WTC11 (cell line): ENCODE data around the gene SLC26A11. TPM values are rescaled to one million over a fixed set of nuclear protein-coding genes. Genes with fewer than 3 reads are reported as not detected.

Source experiments
- ATAC-seq: fragments of 200-7000 bp; cut with Tn5 transposase; 2 replicates; pipeline ENCODE4 v1.10.0; 2021; ENCODE audit warnings: mild to moderate bottlenecking, moderate library complexity
- CTCF ChIA-PET: fragments of 300-600 bp; sonication (Branson Sonifier 250); formaldehyde crosslinking; loops from one replicate; lab custom pipeline; 2021; ENCODE audit warnings: antibody characterized with exemption; lab: Charles Lee
- POLR2A ChIA-PET: fragments of 350-600 bp; sonication (Branson Sonifier 250); formaldehyde crosslinking; loops from one replicate; lab custom pipeline; 2021; ENCODE audit warnings: antibody characterized with exemption; lab: Charles Lee
- DNase-seq: peaks from one replicate; pipeline ENCODE4 v3.0.0; 2021; ENCODE audit warnings: low spot score
- H3K27ac Mint-ChIP-seq: 2 replicates; pipeline ENCODE4 v1.8.0; 2021; ENCODE audit warnings: mixed read lengths
- H3K27me3 Mint-ChIP-seq: 2 replicates; pipeline ENCODE4 v1.8.0; 2021; ENCODE audit warnings: low read depth, mild to moderate bottlenecking, moderate library complexity, mixed read lengths
- H3K36me3 Mint-ChIP-seq: 2 replicates; pipeline ENCODE4 v1.8.0; 2021; ENCODE audit warnings: mixed read lengths
- H3K4me1 Mint-ChIP-seq: 2 replicates; pipeline ENCODE4 v1.8.0; 2022; ENCODE audit warnings: mixed read lengths
- H3K4me3 Mint-ChIP-seq: 2 replicates; pipeline ENCODE4 v1.8.0; 2021; ENCODE audit warnings: mild to moderate bottlenecking, moderate library complexity, mixed read lengths
- H3K9me3 Mint-ChIP-seq: 2 replicates; pipeline ENCODE4 v1.8.0; 2021; ENCODE audit warnings: mixed read lengths
- ATF3 ChIP-seq: sonication (generic); formaldehyde crosslinking; conservative IDR thresholded peaks from 2 replicates; pipeline ENCODE4 v1.8.1; 2022; ENCODE audit warnings: mild to moderate bottlenecking, missing genetic modification reagents
- ATF6 ChIP-seq: sonication (generic); formaldehyde crosslinking; IDR thresholded peaks from 2 replicates; pipeline ENCODE4 v1.8.1; 2023; ENCODE audit warnings: mild to moderate bottlenecking, missing genetic modification reagents
- CBFB ChIP-seq: sonication (generic); formaldehyde crosslinking; IDR thresholded peaks from 2 replicates; pipeline ENCODE4 v1.8.1; 2022; ENCODE audit warnings: mild to moderate bottlenecking, low read depth, missing genetic modification reagents
- CREM ChIP-seq: sonication (generic); formaldehyde crosslinking; IDR thresholded peaks from 2 replicates; pipeline ENCODE4 v1.8.1; 2022; ENCODE audit warnings: mild to moderate bottlenecking, missing genetic modification reagents, moderate library complexity
- E2F4 ChIP-seq: sonication (generic); formaldehyde crosslinking; IDR thresholded peaks from 2 replicates; pipeline ENCODE4 v1.8.1; 2022; ENCODE audit warnings: low read depth, mild to moderate bottlenecking, moderate library complexity, missing genetic modification reagents, borderline replicate concordance
- ESRRA ChIP-seq: sonication (generic); formaldehyde crosslinking; IDR thresholded peaks from 2 replicates; pipeline ENCODE4 v1.8.1; 2022; ENCODE audit warnings: mild to moderate bottlenecking, missing genetic modification reagents, borderline replicate concordance
- ETV6 ChIP-seq: sonication (generic); formaldehyde crosslinking; IDR thresholded peaks from 2 replicates; pipeline ENCODE4 v1.8.1; 2022; ENCODE audit warnings: mild to moderate bottlenecking, missing genetic modification reagents
- HMGXB4 ChIP-seq: sonication (generic); formaldehyde crosslinking; IDR thresholded peaks from 2 replicates; pipeline ENCODE4 v1.8.1; 2023; ENCODE audit warnings: mild to moderate bottlenecking, moderate library complexity, missing genetic modification reagents
- JAZF1 ChIP-seq: fragments of 250-450 bp; sonication (Bioruptor Pico); IDR thresholded peaks from 2 replicates; pipeline ENCODE4 v1.9.0; 2021; ENCODE audit warnings: moderate library complexity, mild to moderate bottlenecking, inconsistent platforms
- MAX ChIP-seq: sonication (generic); formaldehyde crosslinking; IDR thresholded peaks from 2 replicates; pipeline ENCODE4 v1.8.0; 2022; ENCODE audit warnings: mild to moderate bottlenecking, missing genetic modification reagents
- NFE2L1 ChIP-seq: sonication (generic); formaldehyde crosslinking; IDR thresholded peaks from 2 replicates; pipeline ENCODE4 v1.8.1; 2023; ENCODE audit warnings: missing genetic modification reagents
- RELA ChIP-seq: sonication (generic); formaldehyde crosslinking; IDR thresholded peaks from 2 replicates; pipeline ENCODE4 v1.8.1; 2022; ENCODE audit warnings: missing genetic modification reagents, mild to moderate bottlenecking, borderline replicate concordance
- SMAD3 ChIP-seq: sonication (generic); formaldehyde crosslinking; IDR thresholded peaks from 2 replicates; pipeline ENCODE4 v1.8.0; 2022; ENCODE audit warnings: missing genetic modification reagents, mild to moderate bottlenecking, borderline replicate concordance
- SP1 ChIP-seq: sonication (generic); formaldehyde crosslinking; conservative IDR thresholded peaks from 2 replicates; pipeline ENCODE4 v1.8.1; 2022; ENCODE audit warnings: missing genetic modification reagents
- TP53 ChIP-seq: sonication (generic); formaldehyde crosslinking; IDR thresholded peaks from 2 replicates; pipeline ENCODE4 v1.8.1; 2023; ENCODE audit warnings: mild to moderate bottlenecking, missing genetic modification reagents
- ZNF263 ChIP-seq: sonication (generic); formaldehyde crosslinking; IDR thresholded peaks from 2 replicates; pipeline ENCODE4 v1.8.1; 2022; ENCODE audit warnings: low read depth, mild to moderate bottlenecking, moderate library complexity, missing genetic modification reagents
- ZNF396 ChIP-seq: fragments of 250-450 bp; sonication (Bioruptor Pico); IDR thresholded peaks from 2 replicates; pipeline ENCODE4 v1.8.0; 2021; ENCODE audit warnings: mild to moderate bottlenecking, moderate library complexity, borderline replicate concordance
- ZNF512 ChIP-seq: sonication (generic); formaldehyde crosslinking; IDR thresholded peaks from 2 replicates; pipeline ENCODE4 v1.8.1; 2022; ENCODE audit warnings: missing genetic modification reagents, borderline replicate concordance
- total RNA-seq: library from RNA; stranded (reverse); gene quantifications from 3 replicates; pipeline ENCODE4 v1.2.3, GENCODE V29; 2021
- TF ChIP-seq, protein P1 (sequence below): sonication (generic); formaldehyde crosslinking; IDR thresholded peaks from 2 replicates; pipeline ENCODE4 v1.8.1; 2023; ENCODE audit warnings: mild to moderate bottlenecking, missing genetic modification reagents, borderline replicate concordance
- TF ChIP-seq, protein P2 (sequence below): sonication (generic); formaldehyde crosslinking; IDR thresholded peaks from 2 replicates; pipeline ENCODE4 v1.8.0; 2022; ENCODE audit warnings: mild to moderate bottlenecking, missing genetic modification reagents

Gene SLC26A11
- total RNA-seq, 1 experiment from 2014 or later: 26.4 TPM

- Mint-ChIP-seq H3K4me1 (no peaks in the 10 kb centered on the region), H3K4me3 (no peak overlapping the region), H3K9me3 (no peaks in the 10 kb centered on the region), H3K27me3 (no peaks in the 10 kb centered on the region)
- ATAC-seq (no peak), DNase-seq (no peak)
- TF ChIP-seq TP53 (no peak), HMGXB4 (CRISPR knock-in tag) (no peak), RELA (no peak), NFE2L1 (CRISPR knock-in tag) (no peak), SP1 (CRISPR knock-in tag) (no peak), ZNF263 (no peak)
- TF ChIP-seq, protein P1, sequence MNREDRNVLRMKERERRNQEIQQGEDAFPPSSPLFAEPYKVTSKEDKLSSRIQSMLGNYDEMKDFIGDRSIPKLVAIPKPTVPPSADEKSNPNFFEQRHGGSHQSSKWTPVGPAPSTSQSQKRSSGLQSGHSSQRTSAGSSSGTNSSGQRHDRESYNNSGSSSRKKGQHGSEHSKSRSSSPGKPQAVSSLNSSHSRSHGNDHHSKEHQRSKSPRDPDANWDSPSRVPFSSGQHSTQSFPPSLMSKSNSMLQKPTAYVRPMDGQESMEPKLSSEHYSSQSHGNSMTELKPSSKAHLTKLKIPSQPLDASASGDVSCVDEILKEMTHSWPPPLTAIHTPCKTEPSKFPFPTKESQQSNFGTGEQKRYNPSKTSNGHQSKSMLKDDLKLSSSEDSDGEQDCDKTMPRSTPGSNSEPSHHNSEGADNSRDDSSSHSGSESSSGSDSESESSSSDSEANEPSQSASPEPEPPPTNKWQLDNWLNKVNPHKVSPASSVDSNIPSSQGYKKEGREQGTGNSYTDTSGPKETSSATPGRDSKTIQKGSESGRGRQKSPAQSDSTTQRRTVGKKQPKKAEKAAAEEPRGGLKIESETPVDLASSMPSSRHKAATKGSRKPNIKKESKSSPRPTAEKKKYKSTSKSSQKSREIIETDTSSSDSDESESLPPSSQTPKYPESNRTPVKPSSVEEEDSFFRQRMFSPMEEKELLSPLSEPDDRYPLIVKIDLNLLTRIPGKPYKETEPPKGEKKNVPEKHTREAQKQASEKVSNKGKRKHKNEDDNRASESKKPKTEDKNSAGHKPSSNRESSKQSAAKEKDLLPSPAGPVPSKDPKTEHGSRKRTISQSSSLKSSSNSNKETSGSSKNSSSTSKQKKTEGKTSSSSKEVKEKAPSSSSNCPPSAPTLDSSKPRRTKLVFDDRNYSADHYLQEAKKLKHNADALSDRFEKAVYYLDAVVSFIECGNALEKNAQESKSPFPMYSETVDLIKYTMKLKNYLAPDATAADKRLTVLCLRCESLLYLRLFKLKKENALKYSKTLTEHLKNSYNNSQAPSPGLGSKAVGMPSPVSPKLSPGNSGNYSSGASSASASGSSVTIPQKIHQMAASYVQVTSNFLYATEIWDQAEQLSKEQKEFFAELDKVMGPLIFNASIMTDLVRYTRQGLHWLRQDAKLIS (CRISPR knock-in tag): no peak
- TF ChIP-seq, all 79 proteins: peak for 0
- ChIA-PET POLR2A (no interaction called here), CTCF (no interaction called here)
- H3K36me3 Mint-ChIP-seq: peaks cover 21% of the 10 kb centered on the region
- H3K27ac Mint-ChIP-seq: no peak overlapping the region; the same call in 1 of the 2 replicates
These were observed 26.5 kb downstream of the SLC26A11 start for GRCh38 chr17:80246726-80247125.

- no peaks in the 10 kb centered on the region for H3K9me3 Mint-ChIP-seq
- ATAC-seq: no peak
- H3K4me3 Mint-ChIP-seq: no peak overlapping the region
- no peak for DNase-seq
- POLR2A ChIA-PET: no interaction called here
- peaks cover 14% of the 10 kb centered on the region for H3K36me3 Mint-ChIP-seq
- CTCF ChIA-PET: no interaction called here
- no peaks in the 10 kb centered on the region for H3K4me1 Mint-ChIP-seq
- no peak overlapping the region for H3K27ac Mint-ChIP-seq
- H3K27me3 Mint-ChIP-seq: no peaks in the 10 kb centered on the region
- TF ChIP-seq ATF6: no peak
- TF ChIP-seq SMAD3 (CRISPR knock-in tag): no peak
- no peak for TF ChIP-seq MAX (CRISPR knock-in tag)
- no peak for TF ChIP-seq ESRRA (CRISPR knock-in tag)
- TF ChIP-seq ATF3 (CRISPR knock-in tag): no peak
- no peak for TF ChIP-seq ETV6 (CRISPR knock-in tag)
- TF ChIP-seq ZNF396: no peak
- no peak for TF ChIP-seq CBFB (CRISPR knock-in tag)
- TF ChIP-seq, protein P2, sequence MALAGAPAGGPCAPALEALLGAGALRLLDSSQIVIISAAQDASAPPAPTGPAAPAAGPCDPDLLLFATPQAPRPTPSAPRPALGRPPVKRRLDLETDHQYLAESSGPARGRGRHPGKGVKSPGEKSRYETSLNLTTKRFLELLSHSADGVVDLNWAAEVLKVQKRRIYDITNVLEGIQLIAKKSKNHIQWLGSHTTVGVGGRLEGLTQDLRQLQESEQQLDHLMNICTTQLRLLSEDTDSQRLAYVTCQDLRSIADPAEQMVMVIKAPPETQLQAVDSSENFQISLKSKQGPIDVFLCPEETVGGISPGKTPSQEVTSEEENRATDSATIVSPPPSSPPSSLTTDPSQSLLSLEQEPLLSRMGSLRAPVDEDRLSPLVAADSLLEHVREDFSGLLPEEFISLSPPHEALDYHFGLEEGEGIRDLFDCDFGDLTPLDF: no peak
- no peak for TF ChIP-seq ZNF512 (CRISPR knock-in tag)
- no peak for TF ChIP-seq JAZF1 (CRISPR knock-in tag)
- TF ChIP-seq CREM (CRISPR knock-in tag): no peak
- TF ChIP-seq E2F4: no peak
These were observed 27.3 kb downstream of the SLC26A11 start for GRCh38 chr17:80247561-80247960.
